Stimulated activated CD4-positive, alpha-beta T cell treated with anti-CD3 and anti-CD28 coated beads, Interleukin-12 subunit alpha, Interleukin-12 subunit beta, amount 100 ng/mL, for 48 hours (primary cell): Measurements from ENCODE around the gene ITGB5.
"Not testable (repeated sequence)": the region's sequence is repeated elsewhere in the genome, so short reads cannot be mapped to it uniquely, and the experiment has no call there.

Source experiments
- DNase-seq, 3 donors: peaks; one replicate each; pipeline ENCODE4 v3.0.0-alpha.2; 2020; ENCODE audit warnings: low read depth in 2 of 3, low spot score in 1 of 3

ITGB5 gene

DNA sequence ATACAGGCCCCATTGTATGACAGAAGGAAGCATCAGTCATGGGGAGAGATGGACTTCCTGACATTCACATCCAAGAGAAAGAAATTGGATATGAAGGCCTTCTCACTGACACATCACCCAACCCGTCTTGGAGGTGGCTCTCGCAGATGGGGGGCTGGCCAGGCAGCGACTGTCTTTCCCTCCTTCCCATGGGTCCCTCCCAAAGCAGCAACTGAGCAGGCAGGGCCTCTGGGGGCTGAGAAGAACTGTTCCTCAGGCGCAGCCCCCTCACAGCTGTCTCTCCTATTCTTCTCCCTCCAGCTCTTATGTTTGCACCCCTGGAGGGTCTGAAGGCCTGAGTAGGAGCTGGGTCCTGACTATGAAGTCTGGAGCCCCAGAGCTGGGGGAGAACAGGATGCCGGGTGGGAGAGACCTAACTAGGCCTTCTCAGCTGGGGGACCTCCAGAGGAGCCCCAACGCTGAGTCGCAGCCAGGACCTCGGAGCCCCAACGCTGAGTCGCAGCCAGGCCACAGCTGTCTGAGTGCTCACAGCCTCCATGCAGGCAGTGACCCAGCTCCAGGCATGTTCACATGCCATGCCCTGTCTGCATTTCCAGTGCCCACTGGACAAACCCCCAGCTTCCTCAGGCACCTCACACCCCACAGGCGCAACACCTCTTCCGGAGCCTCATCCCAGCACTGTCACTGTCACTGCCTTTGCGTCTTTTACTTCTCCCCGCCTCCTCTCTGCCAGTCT is 127.3 kb downstream of the ITGB5 start:
- no peak for DNase-seq

DNA sequence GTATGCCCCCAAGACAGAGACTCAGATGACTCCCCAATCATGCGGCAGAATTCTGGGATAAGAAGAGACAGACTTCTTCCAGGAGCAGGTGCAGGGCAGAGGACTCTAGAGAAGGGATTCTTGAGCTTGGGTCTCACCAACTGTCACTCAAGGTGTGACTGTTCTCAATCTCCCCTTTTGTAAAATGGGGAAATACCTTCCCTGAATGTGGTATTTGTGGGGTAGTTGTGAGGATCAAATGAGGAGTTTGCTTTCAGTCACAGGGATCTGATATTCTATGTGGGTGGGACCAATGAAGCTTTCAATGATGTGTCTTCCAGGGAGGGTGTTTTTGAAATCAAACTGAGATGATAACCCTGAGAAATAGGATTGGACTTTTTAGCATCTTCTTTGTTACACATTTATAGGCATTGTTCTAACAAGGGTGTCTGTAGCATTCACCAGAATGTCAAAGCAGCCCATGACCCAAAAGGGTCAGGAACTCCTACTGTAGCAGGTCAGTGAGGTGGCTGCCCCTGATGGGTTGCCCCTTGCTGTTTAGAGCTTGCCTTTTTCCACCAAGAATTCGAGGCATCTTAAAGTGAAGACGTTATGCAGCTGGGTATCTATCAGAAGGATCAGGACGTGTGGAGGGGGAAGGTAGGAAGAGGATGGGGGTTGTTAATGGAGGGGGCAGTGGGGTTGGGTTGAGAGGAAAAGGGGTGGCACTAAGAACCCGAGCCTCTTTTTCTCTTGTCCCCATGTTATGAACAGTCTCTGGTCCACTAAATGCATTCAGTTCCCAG is 128.1 kb downstream of the ITGB5 start:
- no peak for DNase-seq

DNA sequence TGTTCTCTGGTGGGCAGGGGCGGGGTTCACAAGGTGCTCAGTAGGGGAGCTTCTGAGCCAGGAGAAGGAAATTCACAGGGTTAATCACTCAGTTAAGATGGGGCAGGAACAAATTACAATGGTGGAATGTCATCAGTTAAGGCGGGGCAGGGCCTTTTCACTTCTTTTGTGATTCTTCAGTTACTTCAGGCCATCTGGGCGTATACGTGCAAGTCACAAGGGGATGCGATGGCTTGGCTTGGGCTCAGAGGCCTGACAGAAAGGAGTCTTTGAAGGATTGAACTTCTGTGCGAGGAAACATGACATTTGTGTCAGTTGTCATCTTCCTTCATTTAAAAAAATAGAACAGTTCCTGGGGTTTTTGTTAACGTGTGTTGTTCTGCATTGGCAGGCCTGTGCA is 129.2 kb downstream of the ITGB5 start:
- not testable (repeated sequence) for DNase-seq

DNA sequence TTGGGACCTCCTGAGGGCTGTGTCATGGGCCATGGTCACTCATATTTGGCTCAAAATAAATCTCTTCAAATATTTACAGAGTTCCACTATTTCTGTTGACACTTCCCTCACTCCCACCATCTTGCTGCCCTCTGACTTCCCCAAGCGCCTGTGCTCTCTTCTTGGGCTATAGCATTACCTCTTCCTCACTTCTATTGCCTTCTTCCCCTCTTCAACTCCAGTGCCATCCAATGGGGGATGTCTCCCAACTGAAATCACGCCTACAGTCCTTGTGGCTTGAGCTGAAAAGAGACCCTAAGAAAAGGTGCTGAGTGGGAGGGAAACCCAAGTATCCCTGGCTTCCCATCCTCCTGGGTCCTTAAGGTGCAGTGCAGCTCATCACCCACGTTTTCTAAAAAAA is 135.1 kb downstream of the ITGB5 start:
- DNase-seq = no peak

DNA sequence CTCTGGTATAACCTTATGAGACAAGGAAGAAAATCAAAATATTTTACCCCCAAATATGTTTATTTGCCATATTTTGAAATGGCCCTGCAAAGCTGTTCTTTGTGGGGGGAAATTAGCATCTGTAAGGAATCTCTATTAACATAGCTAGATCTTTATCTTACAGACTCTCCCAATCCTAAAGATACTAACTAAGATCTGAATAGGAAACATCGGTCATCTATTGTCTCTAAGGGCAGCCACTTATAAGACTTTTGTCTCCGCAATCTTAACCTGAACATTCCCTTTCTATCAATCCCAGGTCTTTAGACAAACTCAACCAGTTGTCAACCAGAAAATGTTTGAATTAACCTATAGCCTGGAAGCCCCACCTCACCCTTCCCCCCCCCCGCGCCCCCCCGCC is 135.7 kb downstream of the ITGB5 start:
- no peak for DNase-seq

DNA sequence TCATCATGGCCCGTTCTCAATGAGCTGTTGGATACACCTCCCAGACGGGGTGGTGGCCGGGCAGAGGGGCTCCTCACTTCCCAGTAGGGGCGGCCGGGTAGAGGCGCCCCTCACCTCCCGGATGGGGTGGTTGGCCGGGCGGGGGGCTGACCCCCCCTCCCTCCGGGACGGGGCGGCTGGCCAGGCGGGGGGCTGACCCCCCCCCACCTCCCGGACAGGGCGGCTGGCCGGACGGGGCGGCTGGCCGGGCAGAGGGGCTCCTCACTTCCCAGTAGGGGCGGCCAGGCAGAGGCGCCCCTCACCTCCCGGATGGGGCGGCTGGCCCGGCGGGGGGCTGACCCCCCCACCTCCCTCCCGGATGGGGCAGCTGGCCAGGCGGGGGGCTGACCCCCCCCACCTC is 137.3 kb downstream of the ITGB5 start:
- not testable (repeated sequence) for DNase-seq

DNA sequence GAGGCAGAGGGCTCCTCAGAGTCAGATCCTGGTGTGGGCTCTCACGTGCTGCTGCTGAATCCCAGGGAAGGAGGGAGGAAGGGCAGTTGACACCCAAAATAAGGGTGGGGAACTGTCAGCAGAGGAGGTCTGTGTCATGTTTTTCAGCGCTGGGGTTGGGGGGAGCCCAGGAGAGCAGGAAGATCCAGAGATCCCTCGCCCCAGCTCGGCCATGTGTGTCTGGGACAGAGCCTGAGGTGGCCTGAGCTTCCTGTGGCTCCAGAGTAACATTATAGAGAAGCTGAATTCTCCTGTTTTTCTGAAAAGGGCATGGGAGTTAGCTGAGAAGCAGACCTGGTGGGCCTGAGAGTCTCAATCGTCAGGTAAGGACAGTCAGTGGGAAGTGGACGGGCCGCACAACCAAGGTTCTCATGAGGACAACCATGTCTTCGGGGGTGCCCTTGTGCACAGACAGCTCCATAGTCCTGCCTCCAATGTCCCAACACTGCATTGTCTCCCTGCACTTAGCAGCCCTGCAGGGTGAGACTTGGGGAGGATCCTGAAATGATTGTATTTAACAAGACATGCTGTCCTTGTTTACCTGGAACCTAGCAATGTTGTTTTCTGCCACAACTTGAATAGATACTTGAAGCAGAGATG is 138.5 kb downstream of the ITGB5 start:
- DNase-seq = no peak

DNA sequence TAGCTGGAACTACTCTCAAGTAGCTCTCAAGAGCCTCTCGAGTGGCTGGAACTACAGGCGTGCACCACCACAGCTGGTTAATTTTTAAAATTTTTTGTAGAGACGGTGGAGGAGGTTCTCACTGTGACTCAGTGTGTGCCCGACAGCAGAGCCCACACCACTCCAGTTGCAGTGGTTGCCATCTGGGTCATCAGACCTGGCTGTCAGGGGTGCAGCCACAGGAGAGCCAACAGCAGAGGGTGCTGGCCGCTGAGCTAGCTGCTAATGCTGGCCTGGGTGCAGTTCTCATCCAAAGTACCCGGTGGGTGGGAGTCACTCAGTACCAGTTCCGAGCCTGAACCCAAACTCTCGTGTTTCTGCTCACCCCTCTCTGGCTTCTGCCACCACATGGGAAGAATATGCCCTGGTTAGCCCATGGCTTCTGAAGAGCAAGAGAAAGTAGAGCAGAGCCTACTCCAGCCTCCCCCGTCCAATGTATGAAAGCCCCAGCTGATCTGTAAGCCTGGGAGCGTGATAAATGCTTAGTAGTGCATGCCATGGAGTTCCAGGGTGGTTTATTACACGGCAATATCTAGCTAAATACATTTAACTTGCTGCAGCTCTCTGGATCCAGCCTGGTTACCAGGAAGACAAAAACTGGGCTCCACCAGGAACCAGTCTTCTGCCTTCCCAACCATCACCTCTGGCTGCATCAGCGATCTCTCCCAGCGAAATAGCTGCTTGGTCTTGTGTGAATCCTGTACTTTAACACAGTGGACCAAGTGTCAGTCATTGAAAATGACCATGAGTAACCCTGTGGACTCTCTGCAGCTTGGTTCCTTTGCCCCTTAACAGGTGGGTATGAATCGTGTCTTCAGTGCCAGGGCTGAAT is 139.8 kb downstream of the ITGB5 start:
- no peak for DNase-seq

DNA sequence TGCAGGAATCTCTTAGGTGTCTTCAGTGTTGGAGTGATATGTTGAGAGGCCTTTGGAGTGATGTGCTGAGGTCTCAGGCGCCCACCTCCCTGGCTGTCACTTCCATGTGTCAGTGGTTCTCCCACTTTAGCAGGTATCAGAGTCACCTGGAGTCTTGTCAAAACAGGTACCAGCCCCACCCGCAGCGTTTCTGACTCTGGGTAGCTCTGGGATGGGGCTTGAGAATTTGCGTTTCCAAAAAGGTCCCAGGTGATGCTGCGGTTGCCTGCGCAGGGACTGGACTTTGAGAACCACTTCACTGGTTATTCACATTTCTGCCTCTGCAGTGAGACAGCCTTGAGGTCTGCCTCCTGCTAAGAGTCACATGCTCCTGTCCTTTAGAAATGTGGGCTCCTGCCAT is 141.4 kb downstream of the ITGB5 start:
- DNase-seq = no peak

DNA sequence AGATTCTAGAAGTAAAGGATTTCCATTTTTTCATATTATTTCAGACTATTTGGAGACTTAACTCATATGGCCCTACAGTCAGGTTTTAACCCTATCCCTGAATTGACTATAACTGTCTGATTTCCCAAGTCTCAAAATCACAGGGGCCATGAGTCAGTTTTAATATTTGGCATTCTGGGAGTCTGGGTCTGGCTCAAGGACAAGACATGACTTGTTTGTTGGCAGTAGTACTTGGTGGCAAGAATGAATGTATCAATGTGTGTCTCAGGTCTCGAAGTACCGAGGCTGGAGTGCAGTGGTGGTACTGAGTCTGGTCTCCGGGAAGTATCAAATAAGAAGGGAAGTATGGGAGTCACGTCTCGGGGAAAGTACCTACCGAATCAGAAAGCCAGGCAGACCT is 146.1 kb downstream of the ITGB5 start:
- DNase-seq = no peak

DNA sequence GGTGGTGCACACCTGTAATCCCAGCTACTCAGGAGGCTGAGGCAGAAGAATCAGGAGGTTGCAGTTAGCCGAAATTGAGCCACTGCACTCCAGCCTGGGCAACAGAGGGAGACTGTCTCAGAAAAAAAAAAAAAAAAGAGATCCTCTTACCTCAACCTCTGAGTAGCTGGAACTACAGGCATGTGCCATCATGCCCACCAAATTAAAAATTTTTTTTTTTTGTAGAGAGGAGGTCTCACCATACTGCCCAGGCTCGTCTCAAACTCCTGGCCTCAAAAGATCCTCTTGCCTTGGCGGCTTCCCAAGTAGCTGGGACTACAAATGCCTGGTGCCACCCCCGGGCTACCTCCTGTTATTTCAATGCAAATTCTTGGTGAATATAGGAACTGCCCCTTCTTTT is 155.4 kb downstream of the ITGB5 start:
- DNase-seq = no peak

DNA sequence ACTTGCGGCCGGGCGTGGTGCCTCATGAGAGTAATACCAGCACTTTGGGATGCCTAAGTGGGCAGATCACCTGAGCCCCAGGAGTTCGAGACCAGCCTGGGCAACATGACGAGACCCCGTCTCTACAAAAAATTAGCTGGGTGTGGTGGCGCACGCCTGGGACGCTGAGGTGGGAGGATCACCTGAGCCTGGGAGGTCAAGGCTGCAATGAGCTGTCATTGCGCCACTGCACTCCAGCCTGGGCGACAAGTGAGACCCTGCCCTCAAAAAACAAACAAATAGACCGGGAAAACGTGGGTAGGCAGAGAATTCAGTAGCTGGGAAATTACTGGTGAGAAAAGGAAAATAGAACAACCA is 156.2 kb downstream of the ITGB5 start:
- DNase-seq = peak in 1 of 3 donors; percentile 12

DNA sequence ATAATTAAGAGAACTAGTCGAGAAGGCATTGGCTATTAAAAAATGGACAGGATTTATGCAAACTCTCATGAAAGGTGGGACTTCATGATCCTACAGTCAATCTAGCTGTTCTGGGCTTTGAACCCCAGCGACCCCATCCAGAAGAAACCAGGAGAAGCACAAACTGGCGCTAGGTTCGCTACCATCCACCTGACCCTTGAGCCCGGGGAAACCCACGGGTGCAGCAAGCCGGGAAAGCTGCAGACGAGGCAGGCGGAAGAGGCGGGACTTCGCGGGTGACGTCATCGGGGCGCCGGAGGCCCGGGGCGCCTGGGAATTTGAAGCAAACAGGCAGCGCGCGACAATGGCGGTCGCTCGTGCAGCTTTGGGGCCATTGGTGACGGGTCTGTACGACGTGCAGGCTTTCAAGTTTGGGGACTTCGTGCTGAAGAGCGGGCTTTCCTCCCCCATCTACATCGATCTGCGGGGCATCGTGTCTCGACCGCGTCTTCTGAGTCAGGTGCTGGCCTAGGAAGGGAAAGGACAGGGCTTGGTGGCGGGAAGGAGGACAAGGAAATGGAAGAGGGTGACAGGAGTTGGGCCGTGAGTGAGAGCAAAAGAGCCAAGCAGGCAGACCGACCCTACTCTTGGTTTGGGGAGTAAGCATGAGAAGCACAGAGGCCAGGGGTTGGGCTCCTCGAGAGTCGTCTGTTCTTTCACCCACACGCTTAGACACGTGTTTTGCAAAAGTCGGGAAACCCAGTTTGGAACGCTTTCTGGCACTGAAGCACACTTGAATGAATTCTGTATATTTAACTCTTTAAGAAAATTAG is 156.8 kb downstream of the ITGB5 start, which contains the start of gene UMPS:
Gene UMPS (plus strand): TSS at position 324 of the 812 bp plus-strand sequence. CDS start 20 bp downstream, at position 344.
- DNase-seq = peak; percentile 86 to 91 (median 90)

DNA sequence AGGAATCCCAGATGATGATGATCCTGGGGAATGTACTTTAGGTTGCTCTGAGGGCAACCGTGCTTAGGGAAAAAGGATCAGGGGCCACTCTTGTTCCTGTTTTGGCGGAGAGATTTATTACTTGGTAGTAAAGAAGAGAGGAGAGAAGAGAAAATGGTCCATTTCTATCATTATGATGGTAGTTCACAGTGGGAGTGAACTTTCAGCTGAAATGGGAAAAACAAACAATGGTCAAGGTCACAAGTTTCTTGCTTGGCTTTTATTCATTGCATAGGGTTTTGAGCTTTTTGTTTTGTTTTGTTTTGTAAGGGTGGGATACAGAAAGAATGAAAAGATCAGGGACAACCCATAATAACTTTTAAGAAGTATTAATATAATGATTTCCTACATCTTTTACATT is 164.6 kb downstream of the ITGB5 start:
- DNase-seq = no peak

DNA sequence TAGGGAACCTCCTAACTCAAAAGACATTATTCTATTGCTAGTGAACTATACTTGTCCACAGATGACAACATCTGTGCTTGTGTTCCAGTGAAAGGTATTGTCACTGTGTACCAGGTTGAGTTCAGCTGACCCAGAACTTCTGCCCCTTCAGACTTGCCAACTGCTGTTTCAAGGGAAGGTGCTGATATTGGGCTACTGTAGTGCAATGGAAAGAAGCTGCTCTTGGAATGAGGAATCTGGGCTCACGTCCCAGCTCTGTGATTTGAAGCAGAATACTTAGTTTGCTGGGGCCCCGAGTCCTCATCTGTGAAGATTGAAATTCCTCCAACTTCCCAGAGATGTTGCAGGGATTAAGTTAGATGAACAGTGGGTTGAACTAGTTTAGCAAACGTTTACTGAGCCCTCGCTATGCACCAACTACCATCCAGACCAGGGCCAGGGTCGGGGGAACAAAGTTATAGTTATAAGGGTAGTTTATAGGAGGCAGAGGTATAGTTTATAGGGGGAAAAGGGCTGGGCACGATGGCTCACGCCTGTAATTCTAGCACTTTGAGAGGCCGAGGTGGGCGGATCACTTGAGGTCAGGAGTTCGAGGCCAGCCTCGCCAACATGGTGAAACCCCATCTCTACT is 172.8 kb downstream of the ITGB5 start:
- no peak for DNase-seq
